Peyer's patch (tissue), 4 donors: Measurements from ENCODE around the gene OPCML.

Experiments
- POLR2A ChIP-seq, 2 donors: fragments of 450-650 bp; IDR thresholded peaks; one replicate each; pipeline ENCODE4 v1.5.1; 2017; ENCODE audit warnings: antibody characterized with exemption in 2 of 2, mild to moderate bottlenecking in 2 of 2, moderate library complexity in 2 of 2
- TF ChIP-seq, protein P1 (sequence below), 6 experiments: fragments of 450-650 bp in 4 of 6; fragments of 200-600 bp in 2 of 6; sonication (generic) in 1 of 6; IDR thresholded peaks; one replicate each; pipeline ENCODE4 v1.5.1; 2017 to 2019; ENCODE audit warnings: antibody characterized with exemption in 6 of 6, mild to moderate bottlenecking in 3 of 6, moderate library complexity in 1 of 6

DNA sequence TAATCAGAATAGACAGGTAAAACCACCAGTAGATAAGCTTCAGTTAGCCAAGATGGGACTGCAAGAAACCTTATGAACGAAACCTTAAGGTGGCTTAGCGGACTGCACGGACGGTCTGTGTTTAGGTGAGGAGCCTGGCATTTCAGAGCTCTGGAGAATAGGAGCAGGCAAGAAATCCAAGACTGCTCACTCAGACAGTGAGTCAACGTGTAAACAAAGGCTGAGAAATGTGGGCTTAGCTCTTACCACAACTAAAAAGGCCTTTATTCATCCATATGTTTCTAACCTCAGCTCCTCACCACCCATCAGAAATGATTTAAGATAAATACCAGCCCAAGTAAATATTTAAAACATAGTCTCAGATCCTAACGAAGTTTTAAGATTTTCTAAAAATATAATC is 657.7 kb downstream of the OPCML start:
- TF ChIP-seq POLR2A (IDR thresholded peaks at IDR 0.05): no peak
- TF ChIP-seq, protein P1, sequence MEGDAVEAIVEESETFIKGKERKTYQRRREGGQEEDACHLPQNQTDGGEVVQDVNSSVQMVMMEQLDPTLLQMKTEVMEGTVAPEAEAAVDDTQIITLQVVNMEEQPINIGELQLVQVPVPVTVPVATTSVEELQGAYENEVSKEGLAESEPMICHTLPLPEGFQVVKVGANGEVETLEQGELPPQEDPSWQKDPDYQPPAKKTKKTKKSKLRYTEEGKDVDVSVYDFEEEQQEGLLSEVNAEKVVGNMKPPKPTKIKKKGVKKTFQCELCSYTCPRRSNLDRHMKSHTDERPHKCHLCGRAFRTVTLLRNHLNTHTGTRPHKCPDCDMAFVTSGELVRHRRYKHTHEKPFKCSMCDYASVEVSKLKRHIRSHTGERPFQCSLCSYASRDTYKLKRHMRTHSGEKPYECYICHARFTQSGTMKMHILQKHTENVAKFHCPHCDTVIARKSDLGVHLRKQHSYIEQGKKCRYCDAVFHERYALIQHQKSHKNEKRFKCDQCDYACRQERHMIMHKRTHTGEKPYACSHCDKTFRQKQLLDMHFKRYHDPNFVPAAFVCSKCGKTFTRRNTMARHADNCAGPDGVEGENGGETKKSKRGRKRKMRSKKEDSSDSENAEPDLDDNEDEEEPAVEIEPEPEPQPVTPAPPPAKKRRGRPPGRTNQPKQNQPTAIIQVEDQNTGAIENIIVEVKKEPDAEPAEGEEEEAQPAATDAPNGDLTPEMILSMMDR (IDR thresholded peaks at IDR 0.05): no peak
